SW480 (cell line): ENCODE results near the gene CORO2A.

Experiments used
- DNase-seq: peaks from one replicate; pipeline ENCODE4 v3.0.0-alpha.2; 2016; ENCODE audit warnings: low spot score

CORO2A gene

DNA sequence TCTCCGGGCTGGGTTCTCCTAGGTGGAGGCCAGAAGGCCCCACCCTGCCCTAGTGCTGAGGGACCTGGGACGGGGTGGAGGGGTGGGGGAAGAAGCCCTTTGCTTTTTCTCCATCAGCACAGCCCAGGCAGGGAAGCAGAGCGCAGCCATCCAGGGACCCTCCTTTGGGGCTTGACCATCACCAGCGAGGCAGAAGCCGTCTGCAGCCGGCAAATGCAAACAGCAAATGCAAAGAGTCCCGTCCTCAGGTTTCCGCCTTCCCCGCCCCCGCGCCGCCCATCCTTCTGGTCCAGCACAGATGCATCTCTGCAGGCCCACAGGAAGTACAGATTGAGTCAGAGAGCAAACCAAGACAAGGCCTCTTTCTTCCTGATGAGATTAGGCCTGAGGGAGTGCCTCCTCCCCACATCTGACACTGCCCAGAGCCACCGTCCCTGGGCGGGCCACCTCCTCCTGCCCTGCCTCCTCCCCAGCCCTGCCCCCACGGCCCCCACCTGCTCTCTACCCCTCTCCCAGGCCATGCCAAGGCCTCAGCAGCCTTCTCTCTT, 23.4 kb downstream of the CORO2A start:
- peak; percentile 89 for DNase-seq

- no peak for DNase-seq
Measured at GRCh38 chr9:98168153-98168780, 24.2 kb downstream of the CORO2A start.

DNA sequence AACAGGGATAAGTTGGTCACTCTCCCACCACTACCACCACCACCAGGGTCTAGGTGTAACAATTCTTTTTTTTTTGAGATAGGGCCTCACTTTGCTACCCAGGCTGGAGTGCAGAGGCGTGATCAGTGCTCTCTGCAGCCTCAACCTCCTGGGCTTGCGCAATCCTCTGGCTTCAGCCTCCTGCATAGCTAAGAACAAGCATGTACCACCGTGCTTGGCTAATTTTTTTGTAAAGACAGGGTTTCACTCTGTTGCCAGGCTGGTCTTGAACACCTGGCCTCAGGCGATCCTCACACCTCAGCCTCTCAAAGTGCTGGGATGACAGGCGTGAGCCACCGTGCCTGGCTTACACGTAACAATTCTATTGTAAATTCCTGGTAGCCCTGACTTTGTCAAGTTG, 27.5 kb downstream of the CORO2A start:
- DNase-seq: no peak

- peak; percentile 37 for DNase-seq
Measured at GRCh38 chr9:98162613-98163012, 29.8 kb downstream of the CORO2A start.

DNA sequence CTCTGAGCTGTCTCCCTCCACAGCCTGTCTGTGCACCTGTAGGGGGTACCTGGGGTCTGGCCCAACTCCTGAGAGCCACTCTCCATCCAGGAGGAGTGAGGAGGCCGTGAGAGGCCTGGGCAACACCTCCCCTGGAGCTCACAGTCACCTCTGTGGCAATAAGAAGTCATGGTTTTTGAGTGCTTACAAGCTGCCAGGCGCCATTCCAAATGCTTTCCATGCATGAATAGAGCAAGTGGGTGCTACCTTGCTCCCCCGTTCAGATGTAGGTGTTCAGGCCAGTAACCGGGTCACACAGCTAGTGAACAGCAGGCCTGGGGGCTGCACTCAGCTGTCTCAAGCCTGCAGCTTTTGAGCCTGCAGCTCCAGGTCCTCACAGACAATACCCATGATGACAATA, 30.6 kb downstream of the CORO2A start:
- DNase-seq: no peak

- no peak for DNase-seq
Measured at GRCh38 chr9:98159790-98160189, 32.6 kb downstream of the CORO2A start.

GRCh38 chr9:98159301-98159700, 33.1 kb downstream of the CORO2A start:
- no peak for DNase-seq

DNA sequence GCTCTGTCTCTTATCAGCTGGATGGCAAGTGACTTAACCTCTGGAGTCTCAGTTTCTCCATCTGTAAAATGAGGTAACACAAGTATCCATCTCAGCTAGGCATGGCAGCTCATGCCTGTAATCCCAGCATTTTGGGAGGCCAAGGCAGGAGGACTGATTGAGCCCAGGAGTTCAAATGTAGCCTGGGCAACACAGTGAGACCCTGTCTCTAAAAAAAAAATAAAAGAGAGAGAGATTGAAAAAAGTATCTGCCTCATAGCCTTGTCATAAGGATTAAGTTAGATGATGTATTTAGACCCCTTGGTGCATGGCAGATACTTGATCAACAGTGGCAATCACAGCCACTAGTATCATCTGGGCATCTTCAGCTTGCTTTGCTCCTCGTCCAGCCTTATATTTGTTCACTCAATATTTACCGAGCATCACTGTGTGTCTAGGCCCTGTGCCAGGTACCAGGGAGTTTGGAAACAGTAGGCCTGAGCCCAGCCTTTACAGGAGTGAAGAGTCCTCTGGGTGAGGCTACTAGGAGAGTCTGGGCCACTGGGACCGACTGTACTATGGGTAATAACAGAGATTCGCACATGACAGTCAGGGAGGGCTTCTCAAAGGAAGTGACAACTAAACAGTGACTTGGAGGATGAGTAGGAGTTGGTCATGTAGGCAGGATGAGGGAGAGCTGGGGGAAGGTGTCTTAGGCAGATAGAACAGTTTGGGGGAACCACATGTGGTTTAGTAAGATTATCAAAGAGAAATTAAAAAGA, 34.2 kb downstream of the CORO2A start:
- DNase-seq: no peak

GRCh38 chr9:98157372-98157771, 35.1 kb downstream of the CORO2A start:
- no peak for DNase-seq

GRCh38 chr9:98154678-98155077, 37.8 kb downstream of the CORO2A start:
- DNase-seq: no peak

DNA sequence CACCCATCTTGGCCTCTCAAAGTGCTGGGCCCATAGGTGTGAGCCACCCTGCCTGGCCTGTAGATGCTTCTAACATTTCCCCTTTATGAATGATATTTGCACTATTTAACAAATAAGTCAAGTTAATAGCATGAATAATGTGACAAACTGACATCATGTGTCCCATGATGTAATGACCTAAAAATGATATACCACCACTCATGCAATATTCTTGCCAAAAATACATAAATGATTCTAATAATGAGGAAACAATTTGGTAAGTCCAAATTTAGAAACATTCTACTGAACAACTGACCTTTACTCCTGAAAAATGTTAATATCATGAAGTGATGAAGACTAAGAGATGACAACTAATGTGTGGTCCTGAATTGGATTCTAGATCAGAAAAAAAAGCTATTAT, 39.9 kb downstream of the CORO2A start:
- DNase-seq: no peak

DNA sequence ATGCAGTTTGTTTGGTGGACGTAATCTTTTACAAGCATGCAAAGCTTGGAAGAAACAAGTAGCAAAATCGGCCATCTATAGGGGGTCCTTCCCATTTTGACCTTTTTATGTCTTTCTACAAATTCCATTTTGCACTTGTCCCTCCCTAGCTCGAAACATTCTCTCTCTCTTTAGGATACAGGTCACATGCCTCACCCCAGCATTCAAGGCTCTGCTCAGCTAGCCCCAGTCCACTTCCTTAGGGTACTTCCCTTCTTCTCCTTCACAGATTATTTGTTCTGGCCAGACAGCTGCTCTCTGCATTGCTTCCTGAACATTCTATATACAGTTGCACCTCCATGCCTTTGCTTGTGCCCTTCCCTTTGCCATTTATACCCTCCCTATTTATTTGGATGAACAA, 41.7 kb downstream of the CORO2A start:
- DNase-seq: no peak

DNA sequence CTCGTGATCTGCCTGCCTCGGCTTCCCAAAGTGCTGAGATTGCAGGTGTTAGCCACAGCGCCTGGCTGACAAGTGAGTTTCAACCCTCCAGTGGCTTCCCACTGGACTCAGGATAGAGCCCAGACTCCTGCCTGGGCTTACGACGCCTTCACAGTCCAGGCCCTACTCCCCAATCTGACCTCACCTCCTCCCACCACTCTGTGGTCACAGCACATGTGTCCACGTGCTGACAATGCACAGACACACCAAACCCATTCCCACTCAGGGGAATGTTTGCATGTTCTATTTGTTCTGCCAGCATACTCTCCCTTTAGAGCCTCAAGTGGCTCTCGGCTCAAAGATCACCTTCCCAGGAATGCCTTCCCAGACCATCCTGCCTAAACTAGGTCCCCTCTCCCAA, 42.3 kb downstream of the CORO2A start:
- DNase-seq: no peak

GRCh38 chr9:98149422-98149821, 43.0 kb downstream of the CORO2A start:
- DNase-seq: no peak

GRCh38 chr9:98148486-98148885, 44.0 kb downstream of the CORO2A start:
- no peak for DNase-seq

DNA sequence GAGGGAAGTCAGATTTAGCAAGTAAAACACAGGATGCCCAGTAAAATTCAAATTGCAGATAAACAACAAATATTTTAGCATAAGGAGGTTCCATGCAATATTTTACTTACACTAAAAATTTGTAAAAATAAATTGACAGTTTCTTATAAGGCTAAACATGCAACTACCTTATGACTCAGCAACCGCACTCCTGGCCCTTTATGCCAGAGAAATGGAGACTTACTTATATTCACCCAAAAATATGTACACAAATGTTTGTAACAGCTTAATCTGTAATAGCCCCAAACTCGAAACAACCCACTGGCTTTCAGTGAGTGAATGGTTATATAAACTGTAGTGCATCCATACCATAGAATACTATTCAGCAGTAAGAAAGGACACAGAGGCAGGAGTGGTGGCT, 44.9 kb downstream of the CORO2A start:
- no peak for DNase-seq

DNA sequence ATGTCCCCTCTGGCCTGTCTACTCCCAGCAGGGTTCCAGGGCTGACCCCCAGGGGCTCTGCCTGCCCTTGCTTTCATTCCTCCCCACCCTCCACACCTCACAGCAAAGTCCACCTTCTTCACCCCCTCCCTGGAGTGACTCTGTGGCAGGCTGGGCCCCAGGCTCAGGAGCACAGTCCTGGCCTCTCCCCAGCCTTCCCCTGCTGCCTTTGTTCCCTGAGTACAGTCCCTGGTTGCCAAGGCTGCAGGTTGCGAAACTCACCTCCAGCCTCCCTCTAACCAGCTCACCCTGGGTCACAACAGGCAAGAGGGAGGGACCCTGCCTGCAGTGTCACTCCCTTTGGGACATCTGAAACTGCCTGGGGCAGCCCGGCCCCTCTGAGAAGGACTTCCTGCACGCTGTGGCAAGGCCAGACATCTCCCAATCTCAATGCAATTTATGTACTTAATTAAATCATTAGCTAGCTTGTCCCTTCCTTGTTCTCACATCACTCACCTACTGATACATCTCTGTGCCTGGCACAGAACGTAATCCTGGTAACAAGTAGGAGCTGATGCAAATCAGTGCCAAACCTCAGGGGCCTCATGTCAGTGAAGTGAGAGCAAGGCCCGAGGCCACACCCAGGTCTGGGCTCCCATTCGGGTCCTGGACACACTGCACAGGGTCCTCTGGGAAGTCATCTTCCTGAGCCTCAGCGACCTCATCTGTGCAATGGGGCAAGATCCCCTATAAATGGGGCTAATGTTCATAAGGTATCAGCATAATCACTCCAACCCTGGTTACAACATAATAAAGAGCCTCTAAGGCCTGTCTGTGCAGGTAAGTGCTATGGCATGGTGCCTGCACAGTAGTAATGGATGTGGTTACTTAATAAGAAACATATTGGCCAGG, 46.1 kb downstream of the CORO2A start:
- peak; percentile 35 for DNase-seq

- no peak for DNase-seq
Measured at GRCh38 chr9:98144631-98145030, 47.8 kb downstream of the CORO2A start.

GRCh38 chr9:98144076-98144475, 48.4 kb downstream of the CORO2A start:
- DNase-seq: no peak

DNA sequence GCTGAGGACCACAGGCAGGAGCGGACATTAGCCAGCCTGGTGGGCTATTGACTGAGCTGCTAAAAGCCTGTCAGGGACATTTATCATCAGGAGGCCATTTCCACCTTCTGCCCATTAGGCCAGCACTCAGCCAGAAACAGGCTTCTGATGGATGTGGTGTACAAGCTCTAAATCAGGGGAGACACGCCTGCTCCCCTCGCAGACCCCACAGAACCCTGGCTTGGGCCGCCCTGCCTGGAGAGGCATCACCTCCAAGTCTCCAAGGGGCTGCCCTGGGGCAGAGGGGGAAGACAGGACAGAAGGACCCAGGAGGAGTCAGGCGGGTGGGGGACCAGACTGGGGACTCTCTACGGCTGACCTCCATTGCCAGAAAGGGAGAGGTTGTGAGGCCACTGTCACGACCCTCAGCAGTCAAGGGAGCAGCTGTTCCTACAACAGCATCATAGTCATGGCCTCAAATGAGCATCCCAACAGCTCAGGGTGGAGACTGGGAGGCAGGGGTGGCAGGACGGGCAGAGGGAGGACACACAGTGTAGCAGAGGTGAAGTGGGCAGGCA, 49.4 kb downstream of the CORO2A start:
- no peak for DNase-seq

- no peak for DNase-seq
Measured at GRCh38 chr9:98142182-98142907, 50.1 kb downstream of the CORO2A start.

DNA sequence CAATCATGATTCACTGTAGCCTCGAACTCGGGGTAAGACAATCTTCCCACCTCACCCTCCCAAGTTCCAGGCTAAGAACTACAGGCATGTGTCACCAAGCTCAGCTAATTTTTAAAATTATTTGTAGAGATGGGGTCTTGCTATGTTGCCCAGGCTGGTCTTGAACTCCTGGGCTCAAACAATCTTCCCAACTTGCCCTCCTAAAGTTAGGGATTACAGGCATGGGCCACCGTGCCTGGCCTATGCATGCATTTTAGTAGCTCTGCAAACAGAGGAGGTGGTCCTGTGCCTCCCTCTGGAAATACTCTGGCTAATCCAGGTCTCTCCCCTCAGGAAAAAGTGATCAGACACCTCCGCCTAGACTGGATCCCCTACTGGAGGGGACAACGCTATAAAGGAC, 51.9 kb downstream of the CORO2A start:
- DNase-seq: no peak
